ENCODE data around the gene CD14.
A peak's percentile ranks its signal among the peaks of the same experiment; 100 is the strongest.
"Not testable (repeated sequence)": the region's sequence is repeated elsewhere in the genome, so short reads cannot be mapped to it uniquely, and the experiment has no call there.

CD14 gene
- 0 to 0.87 (median 0.13) reads per million in 9 experiments for total RNA-seq

DNA sequence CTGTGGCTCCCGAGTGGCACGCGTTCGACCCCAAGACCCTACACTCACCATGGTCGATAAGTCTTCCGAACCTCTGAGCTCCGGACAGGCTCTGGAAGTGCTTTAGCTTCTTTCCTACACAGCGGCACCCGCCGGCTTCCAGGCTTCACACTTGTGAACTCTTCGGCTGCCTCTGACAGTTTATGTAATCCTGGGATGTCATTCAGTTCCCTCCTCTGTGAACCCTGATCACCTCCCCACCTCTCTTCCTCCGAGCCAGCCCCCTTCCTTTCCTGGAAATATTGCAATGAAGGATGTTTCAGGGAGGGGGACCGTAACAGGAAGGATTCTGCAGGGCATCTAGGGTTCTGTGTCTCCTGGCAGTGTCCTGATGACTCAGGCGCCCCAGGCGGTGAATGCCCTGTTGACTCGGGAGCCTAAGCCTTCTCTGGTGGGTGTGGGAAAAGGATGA, at the start of gene CD14:
Gene CD14, minus strand, starts transcription at position 155 of the 451 bp plus-strand sequence. Its CDS starts 104 bp downstream, at position 51.
- peak in 1 of 3 experiments; percentile 12 for DNase-seq
- H3K4me1 Mint-ChIP-seq (ENCODE audit: low read depth in 2 of 2), result peaks cover 11 to 13% of the 10 kb centered on the region in 2 donors

DNA sequence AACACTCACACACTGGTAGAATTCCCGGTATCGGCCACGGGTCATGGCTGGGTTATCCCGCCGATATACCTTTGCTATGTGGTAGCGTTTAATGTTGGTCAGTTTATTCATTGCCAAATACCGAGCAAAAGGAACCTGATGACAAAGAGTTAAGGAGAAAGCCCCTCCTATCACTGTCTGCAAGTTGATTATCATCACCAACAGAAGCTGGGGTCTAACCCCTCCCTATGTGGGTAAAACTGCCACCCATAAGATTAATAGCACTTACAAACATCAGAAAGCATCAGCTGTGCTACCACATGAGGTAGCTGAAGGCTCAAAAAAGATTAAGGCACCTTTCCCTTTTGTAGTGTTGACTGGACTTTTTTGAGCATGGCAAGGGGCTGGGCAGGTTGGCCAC, 46.0 kb upstream of the CD14 start:
- DNase-seq (no peak), ATAC-seq (replicated peaks) (no peak)
- no peak overlapping the region for H3K4me3 Mint-ChIP-seq
- no peak overlapping the region for H3K27ac Mint-ChIP-seq
- peaks cover 0 to 3% of the 10 kb centered on the region in 2 donors for H3K4me1 Mint-ChIP-seq (ENCODE audit: low read depth in 2 of 2)
- no peaks in the 10 kb centered on the region for H3K27me3 Mint-ChIP-seq
- peaks cover 37% of the 10 kb centered on the region for H3K36me3 Mint-ChIP-seq (ENCODE audit: insufficient read depth)
- H3K9me3 Mint-ChIP-seq, result no peaks in the 10 kb centered on the region

More for the DNA sequence above, at the start of gene CD14:
- no peaks in the 10 kb centered on the region for H3K9me3 Mint-ChIP-seq
- peak within 1 kb of the TSS; percentile 85 to 89 for H3K4me3 Mint-ChIP-seq
- H3K36me3 Mint-ChIP-seq (ENCODE audit: insufficient read depth), result peaks cover 5% of the 10 kb centered on the region
- no peak for ATAC-seq (replicated peaks)
- peak within 1 kb of the TSS; percentile 53 to 69 for H3K27ac Mint-ChIP-seq
- H3K27me3 Mint-ChIP-seq, result peaks cover 0 to 5% of the 10 kb centered on the region in 2 donors

DNA sequence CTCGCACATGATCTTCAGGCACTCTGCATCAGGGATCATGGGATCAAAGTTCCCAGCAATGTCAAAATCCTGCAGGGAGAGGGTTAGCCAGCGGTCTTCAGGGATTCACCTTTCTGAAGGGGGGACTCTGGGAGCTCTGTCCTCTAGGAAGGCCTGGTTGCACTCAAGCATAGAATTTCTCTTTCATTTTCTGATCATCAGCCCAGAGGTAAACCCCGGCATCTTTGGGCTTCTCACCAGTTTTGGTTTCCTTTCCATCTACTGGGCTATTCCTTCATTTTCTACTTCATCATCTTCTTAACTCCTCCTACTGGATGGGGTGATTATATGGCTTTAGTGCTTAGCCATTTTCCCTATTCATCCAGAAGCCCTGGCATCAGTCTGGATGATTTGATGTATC, 45.0 kb upstream of the CD14 start:
- peaks cover 38% of the 10 kb centered on the region for H3K36me3 Mint-ChIP-seq (ENCODE audit: insufficient read depth)
- H3K4me1 Mint-ChIP-seq (ENCODE audit: low read depth in 2 of 2), result no peaks in the 10 kb centered on the region
- ATAC-seq (replicated peaks) (no peak), DNase-seq (no peak)
- no peaks in the 10 kb centered on the region for H3K9me3 Mint-ChIP-seq
- no peak overlapping the region for H3K4me3 Mint-ChIP-seq
- H3K27me3 Mint-ChIP-seq, result no peaks in the 10 kb centered on the region
- no peak overlapping the region for H3K27ac Mint-ChIP-seq

DNA sequence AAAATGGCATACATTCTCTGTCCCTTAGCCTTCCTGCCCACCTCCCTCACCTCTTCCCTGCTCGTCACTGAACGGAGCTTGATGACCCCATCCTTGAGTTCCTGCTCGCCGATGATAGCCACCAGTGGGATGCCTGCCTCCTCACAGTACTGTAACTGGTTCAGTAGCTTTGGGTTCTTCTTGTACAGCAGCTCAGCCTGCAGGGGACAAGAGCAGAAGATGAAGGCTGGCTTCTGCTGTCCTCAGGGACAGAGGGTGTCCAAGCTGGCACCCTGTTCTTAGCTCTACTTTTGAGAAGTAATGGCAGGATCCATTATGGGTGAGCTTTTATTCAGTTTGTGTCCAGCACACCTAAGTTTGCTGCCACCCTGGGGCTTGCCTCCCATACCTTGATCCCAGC, 41.7 kb upstream of the CD14 start:
- DNase-seq (no peak), ATAC-seq (replicated peaks) (no peak)
- H3K27ac Mint-ChIP-seq, result peak overlapping the region in 1 of 2 donors; percentile 74
- H3K4me3 Mint-ChIP-seq, result no peak overlapping the region
- H3K27me3 Mint-ChIP-seq, result no peaks in the 10 kb centered on the region
- H3K4me1 Mint-ChIP-seq (ENCODE audit: low read depth in 2 of 2), result peaks cover 0 to 3% of the 10 kb centered on the region in 2 donors
- peaks cover 52% of the 10 kb centered on the region for H3K36me3 Mint-ChIP-seq (ENCODE audit: insufficient read depth)
- no peaks in the 10 kb centered on the region for H3K9me3 Mint-ChIP-seq

DNA sequence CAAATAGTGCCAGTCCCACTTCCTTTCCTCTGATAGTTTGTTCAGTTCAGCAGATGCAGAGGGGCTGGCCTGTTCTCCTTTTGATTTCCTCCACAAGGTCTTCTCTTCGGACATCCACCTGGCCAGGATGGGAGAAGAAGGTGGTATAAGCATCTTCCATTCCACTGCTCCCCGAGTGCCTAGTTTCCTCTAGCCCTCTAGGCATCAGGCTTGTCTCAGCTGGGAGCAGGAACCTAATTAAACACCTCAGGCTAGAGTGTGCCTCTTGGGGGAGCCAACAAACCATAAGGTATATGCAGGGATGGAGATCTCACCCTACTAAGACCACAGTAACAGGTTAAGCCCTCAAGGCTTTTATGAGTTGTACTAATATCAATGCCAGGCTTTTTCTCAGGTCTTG, 41.2 kb upstream of the CD14 start:
- no peaks in the 10 kb centered on the region for H3K9me3 Mint-ChIP-seq

DNA sequence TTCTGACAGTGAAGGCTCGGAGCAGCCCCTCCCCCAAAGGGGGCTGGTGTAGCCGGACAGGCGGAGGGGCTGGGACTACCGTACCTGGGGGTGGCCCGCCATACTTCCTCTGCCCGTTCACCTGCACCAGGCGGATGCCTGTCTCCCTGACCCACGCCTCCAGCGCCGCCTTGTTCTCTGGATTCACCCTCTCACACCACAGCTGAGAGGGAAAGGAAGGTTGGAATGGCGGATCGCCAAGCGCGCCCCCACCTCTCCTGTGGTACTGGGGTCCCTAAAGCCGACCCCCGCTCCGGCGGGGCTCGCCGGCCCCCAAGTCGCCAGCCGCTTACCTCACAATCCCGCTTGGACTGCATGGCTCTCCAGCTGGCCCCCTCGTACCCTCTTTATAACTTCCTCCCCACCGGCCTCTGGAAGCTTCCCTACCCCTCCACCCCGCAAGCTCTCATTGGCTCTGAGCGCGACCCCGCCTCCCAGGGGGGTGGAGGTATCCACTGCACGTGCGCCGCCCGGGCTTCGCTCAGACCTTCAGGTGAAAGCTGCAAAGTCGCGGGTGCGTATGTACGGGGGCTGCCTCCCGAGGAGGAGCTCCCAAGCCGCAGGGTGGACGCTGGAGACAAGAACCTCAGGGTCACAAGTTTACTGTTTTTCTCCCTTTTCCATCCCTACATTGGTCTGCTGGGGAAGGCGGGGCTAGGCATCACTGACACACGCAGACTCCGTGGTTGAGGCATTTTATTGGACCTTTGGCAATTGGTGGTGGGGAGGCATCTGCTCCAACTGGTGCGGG, 40.4 kb upstream of the CD14 start, which contains the start of gene DND1:
Gene DND1, minus strand, starts transcription at position 390 of the 790 bp plus-strand sequence. Its CDS starts 34 bp downstream, at position 356.
- Mint-ChIP-seq H3K27ac (peak within 1 kb of the TSS in 1 of 2 donors; percentile 74), H3K9me3 (no peaks in the 10 kb centered on the region), H3K4me3 (no peak within 1 kb of the TSS), H3K27me3 (no peaks in the 10 kb centered on the region), H3K36me3 (ENCODE audit: insufficient read depth) (peaks cover 61% of the 10 kb centered on the region), H3K4me1 (ENCODE audit: low read depth in 2 of 2) (peaks cover 0 to 6% of the 10 kb centered on the region in 2 donors)
- DNase-seq (no peak), ATAC-seq (replicated peaks) (no peak)

More for the DNA sequence above, 41.2 kb upstream of the CD14 start:
- Mint-ChIP-seq H3K4me3 (no peak overlapping the region), H3K27ac (peak overlapping the region in 1 of 2 donors; percentile 74), H3K36me3 (ENCODE audit: insufficient read depth) (peaks cover 56% of the 10 kb centered on the region), H3K27me3 (no peaks in the 10 kb centered on the region), H3K4me1 (ENCODE audit: low read depth in 2 of 2) (peaks cover 0 to 6% of the 10 kb centered on the region in 2 donors)
- no peak for DNase-seq
- ATAC-seq (replicated peaks), result no peak

DNA sequence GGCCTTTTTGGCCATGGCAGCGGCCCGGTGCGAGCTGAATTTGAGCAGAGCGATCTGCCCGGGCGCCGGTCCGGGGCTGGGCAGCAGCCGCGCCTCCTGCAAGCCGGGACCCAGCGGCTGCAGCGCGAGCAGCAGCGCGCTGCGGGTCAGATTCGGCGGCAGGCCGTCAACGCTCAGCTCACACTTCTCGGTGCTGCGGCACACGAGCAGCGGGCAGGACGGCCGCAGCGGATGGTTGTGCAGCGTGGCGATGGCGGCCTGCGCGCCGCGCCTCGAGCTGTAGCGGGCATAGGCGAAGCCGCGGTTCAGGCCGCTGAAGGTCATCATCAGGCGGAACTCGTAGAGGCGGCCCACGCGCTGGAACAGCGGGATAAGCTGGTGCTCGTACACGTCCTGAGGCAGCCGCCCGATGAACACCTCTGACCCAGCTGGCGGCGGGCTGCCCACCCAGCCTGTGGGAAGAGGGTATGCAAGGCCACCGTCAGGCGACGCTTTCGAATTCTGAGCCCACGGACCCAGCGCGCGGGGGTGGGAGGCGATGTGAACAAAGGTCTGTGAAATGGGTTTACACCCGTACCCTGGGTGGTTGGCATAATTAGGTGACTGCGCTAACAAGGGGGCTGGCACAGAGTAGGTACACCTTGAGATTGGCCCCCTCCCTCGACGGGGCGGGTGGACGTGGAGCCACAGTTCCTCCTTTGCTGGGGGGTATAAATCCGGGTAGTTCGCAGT, 39.6 kb upstream of the CD14 start:
- H3K9me3 Mint-ChIP-seq, result no peaks in the 10 kb centered on the region
- H3K4me1 Mint-ChIP-seq (ENCODE audit: low read depth in 2 of 2), result peaks cover 7 to 12% of the 10 kb centered on the region in 2 donors
- peak overlapping the region in 1 of 2 donors; percentile 19 for H3K27ac Mint-ChIP-seq
- no peak for DNase-seq
- H3K36me3 Mint-ChIP-seq (ENCODE audit: insufficient read depth), result peaks cover 59% of the 10 kb centered on the region
- no peak overlapping the region for H3K4me3 Mint-ChIP-seq
- H3K27me3 Mint-ChIP-seq, result no peaks in the 10 kb centered on the region
- ATAC-seq (replicated peaks), result peak; percentile 48

DNA sequence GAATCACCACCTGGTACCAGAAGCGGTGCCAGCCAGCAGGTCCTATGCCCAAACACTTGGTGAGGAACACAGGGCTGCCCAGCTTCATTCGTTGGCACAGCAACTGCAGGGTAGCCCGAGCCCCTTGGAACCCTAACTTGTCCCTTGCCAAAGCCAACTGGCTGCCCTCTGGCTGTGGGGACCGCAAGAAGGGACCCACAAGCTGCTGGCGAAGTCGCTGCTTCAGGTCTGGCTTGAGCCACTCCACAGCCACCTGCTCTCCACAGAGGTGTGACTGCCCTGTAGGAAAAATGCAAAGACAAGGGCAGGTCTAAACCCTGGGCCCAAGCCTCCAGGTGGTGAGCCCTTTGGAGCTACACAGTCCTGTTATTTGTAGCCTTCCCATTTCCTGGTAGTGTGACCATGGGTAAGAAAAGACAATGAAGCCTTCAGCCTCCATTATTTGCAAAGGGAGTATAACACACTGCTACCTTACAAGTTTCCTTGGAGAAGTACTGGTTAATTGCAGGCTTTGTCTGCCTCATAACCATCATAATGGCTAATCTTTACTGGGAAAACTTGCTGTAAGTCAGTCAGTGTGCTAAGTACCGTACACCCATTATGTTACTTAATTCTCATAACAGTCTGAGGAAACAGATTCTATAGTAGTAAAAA, 38.6 kb upstream of the CD14 start:
- Mint-ChIP-seq H3K4me1 (ENCODE audit: low read depth in 2 of 2) (peaks cover 12 to 19% of the 10 kb centered on the region in 2 donors), H3K36me3 (ENCODE audit: insufficient read depth) (peaks cover 56% of the 10 kb centered on the region), H3K27me3 (no peaks in the 10 kb centered on the region), H3K9me3 (no peaks in the 10 kb centered on the region), H3K4me3 (no peak overlapping the region), H3K27ac (peak overlapping the region in 1 of 2 donors; percentile 19)
- ATAC-seq (replicated peaks) (no peak), DNase-seq (no peak)

DNA sequence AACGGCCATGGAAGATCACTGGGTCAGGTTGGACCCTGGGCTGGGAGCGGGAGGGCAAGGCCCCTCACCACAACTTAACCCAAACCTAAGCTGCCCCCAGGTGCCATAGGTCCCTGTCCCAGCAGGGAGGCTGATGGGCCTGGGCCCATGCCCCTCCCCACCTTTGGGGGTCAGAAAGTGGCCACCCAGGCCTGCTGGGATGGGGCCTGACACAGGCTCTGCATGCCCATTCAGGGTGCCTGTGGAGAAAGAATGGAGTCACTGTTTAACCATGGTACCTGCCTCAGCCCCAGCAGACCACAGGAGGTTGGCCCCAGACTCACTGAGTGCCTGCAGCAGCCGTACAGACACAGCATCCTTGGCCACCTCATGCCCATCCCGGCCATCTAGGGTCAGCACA, 38.1 kb upstream of the CD14 start:
- Mint-ChIP-seq H3K36me3 (ENCODE audit: insufficient read depth) (peaks cover 52% of the 10 kb centered on the region), H3K4me1 (ENCODE audit: low read depth in 2 of 2) (peaks cover 15 to 24% of the 10 kb centered on the region in 2 donors)
- not testable (repeated sequence) for ATAC-seq (replicated peaks); H3K27ac Mint-ChIP-seq; H3K27me3 Mint-ChIP-seq; H3K4me3 Mint-ChIP-seq; DNase-seq; H3K9me3 Mint-ChIP-seq

DNA sequence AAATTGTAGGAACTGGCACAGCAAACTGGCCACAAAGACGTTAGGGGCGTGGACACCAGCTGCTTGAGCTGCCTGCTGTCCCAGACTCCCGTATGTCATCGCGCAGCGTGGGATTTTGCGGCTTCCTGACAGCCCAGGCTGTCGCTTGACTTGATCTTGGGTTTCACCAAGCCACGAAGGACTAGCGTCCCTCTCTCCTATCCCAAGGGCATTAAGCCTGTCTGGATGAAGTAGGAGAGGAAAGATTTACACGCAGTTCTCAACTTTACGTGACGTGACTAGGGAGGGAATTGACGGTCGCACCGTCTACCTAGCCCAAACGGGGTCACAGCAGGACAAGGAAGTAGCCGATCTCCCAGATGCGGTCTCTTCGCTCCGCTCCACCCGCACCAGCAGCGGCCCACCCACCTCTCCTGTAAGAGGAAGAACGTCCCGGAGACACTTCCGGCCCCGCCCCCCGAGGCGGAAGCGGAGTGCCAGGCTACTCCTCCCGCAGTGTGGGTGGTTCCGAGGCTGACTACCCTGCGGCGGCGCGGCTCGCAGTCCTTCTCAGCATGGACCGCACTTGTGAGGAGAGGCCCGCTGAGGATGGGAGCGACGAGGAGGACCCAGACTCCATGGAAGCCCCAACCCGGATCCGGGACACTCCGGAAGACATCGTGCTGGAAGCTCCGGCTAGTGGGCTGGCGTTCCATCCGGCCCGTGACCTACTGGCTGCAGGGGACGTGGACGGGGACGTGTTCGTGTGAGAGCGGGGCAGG, 31.6 kb upstream of the CD14 start, which contains the start of gene WDR55:
Gene WDR55, plus strand, starts transcription at position 546 of the 761 bp plus-strand sequence. Its CDS starts 9 bp downstream, at position 555.
- peak within 1 kb of the TSS; percentile 100 for H3K4me3 Mint-ChIP-seq
- H3K4me1 Mint-ChIP-seq (ENCODE audit: low read depth in 2 of 2), result peaks cover 23 to 28% of the 10 kb centered on the region in 2 donors
- no peaks in the 10 kb centered on the region for H3K9me3 Mint-ChIP-seq
- peak; percentile 92 to 96 (median 95) for DNase-seq
- peak within 1 kb of the TSS; percentile 96 to 99 for H3K27ac Mint-ChIP-seq
- peaks cover 67% of the 10 kb centered on the region for H3K36me3 Mint-ChIP-seq (ENCODE audit: insufficient read depth)
- no peaks in the 10 kb centered on the region for H3K27me3 Mint-ChIP-seq
- peak; percentile 93 for ATAC-seq (replicated peaks)

DNA sequence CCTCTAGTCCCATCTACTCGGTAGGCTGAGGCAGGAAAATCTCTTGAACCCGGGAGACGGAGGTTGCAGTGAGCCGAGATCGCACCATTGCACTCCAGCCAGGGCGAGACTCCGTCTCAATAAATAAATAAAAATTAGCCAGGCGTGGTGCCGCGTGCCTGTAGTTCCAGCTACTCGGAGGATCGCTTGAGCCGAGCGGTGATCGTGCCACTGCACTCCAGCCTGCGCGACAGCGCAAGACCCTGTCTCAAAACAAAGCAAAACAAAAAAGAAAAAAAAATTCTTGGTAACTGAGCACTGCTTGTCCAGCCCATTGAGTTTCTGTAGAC, 31.0 kb upstream of the CD14 start:
- Mint-ChIP-seq H3K27me3 (no peaks in the 10 kb centered on the region), H3K9me3 (no peaks in the 10 kb centered on the region), H3K4me1 (ENCODE audit: low read depth in 2 of 2) (peaks cover 23 to 26% of the 10 kb centered on the region in 2 donors), H3K36me3 (ENCODE audit: insufficient read depth) (peaks cover 67% of the 10 kb centered on the region), H3K4me3 (peak overlapping the region; percentile 100), H3K27ac (peak overlapping the region; percentile 96 to 99)
- DNase-seq, result no peak
- ATAC-seq (replicated peaks), result no peak

DNA sequence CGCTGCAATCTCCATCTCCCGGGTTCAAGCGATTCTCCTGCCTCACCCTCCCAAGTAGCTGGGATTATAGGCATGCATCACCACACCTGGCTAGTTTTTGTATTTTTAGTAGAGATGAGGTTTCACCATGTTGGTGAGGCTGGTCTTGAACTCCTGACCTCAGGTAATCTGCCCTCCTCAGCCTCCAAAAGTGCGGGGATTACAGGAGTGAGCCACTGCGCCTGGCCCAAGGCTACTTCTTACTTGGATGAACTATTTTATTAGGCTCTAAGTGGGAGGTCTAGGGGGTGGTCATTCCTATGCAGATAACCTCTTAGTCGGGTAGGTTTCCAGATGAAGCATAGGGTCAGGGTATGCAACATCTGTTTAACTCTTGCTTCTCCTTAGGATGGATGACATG, 27.4 kb upstream of the CD14 start:
- H3K4me3 Mint-ChIP-seq; DNase-seq; ATAC-seq (replicated peaks); H3K27me3 Mint-ChIP-seq; H3K9me3 Mint-ChIP-seq: not testable (repeated sequence)
- peaks cover 9 to 10% of the 10 kb centered on the region in 2 donors for H3K4me1 Mint-ChIP-seq (ENCODE audit: low read depth in 2 of 2)
- peaks cover 89% of the 10 kb centered on the region for H3K36me3 Mint-ChIP-seq (ENCODE audit: insufficient read depth)
- H3K27ac Mint-ChIP-seq, result peak overlapping the region in 1 of 2 donors; percentile 29
